Renal cortical epithelial cell (primary cell): ENCODE measurements around the gene IFNA2. TPM values are rescaled to one million over a fixed set of nuclear protein-coding genes. Genes with fewer than 3 reads are reported as not detected.
"Not testable (repeated sequence)": the region's sequence is repeated elsewhere in the genome, so short reads cannot be mapped to it uniquely, and the experiment has no call there.

Experiments
- DNase-seq: peaks from one replicate; pipeline ENCODE4 v3.0.0-alpha.2; 2011; ENCODE audit warnings: low read depth
- total RNA-seq: library from RNA; depleted of rRNA; stranded (reverse); fragments of >200 nt; gene quantifications from 2 replicates; pipeline ENCODE4 v1.2.3, GENCODE V29; 2014

Gene IFNA2
- total RNA-seq, 1 donor from 2014 or later = not detected

- DNase-seq = no peak
These were observed 3.5 kb downstream of the IFNA2 start for GRCh38 chr9:21381448-21382339.

DNA sequence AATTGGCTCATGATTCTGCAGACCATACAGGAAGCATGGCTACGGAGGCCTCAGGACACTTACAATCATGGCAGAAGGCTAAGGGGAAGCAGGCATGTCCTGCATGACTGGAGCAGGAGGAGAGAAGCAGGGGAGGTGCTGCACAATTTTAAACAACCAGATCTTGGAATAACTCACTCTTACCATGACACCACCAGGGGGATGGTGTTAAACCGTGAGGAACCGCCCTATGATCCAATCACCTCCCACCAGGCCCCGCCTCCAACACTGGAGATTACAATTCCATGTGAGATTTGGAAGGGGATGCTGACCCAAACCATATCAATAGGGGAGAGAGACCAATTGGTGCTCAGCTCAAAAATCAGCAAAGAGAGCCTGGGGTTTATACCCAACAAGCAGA lies 13.7 kb downstream of the IFNA2 start:
- not testable (repeated sequence) for DNase-seq

DNA sequence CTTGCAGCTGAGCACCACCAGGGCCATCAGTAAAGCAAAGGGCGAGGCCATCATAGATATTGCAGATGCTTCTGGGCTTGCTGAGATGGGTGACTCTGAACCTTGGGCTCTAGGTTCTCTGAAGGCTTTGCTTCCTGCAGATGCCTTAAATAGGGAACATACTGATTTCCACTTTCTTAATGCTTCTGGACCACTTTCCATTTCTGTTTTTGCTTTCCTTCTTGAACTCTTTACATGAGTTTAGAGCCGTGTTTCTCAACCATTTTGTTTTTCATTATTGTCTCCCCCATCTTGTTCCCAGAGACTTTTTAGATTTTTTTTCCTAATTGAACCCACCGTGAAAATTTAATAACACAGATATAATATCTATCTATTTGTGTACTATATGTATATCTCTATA lies 17.2 kb downstream of the IFNA2 start, which contains the start of gene IFNA13:
Gene IFNA13, minus strand, starts transcription at position 101 of the 400 bp plus-strand sequence. Its CDS starts 47 bp downstream, at position 54.
- no peak for DNase-seq

- DNase-seq = not testable (repeated sequence)
These were observed 18.0 kb downstream of the IFNA2 start for GRCh38 chr9:21367169-21367568.

GRCh38 chr9:21362287-21362686 lies 22.9 kb downstream of the IFNA2 start:
- no peak for DNase-seq

DNA sequence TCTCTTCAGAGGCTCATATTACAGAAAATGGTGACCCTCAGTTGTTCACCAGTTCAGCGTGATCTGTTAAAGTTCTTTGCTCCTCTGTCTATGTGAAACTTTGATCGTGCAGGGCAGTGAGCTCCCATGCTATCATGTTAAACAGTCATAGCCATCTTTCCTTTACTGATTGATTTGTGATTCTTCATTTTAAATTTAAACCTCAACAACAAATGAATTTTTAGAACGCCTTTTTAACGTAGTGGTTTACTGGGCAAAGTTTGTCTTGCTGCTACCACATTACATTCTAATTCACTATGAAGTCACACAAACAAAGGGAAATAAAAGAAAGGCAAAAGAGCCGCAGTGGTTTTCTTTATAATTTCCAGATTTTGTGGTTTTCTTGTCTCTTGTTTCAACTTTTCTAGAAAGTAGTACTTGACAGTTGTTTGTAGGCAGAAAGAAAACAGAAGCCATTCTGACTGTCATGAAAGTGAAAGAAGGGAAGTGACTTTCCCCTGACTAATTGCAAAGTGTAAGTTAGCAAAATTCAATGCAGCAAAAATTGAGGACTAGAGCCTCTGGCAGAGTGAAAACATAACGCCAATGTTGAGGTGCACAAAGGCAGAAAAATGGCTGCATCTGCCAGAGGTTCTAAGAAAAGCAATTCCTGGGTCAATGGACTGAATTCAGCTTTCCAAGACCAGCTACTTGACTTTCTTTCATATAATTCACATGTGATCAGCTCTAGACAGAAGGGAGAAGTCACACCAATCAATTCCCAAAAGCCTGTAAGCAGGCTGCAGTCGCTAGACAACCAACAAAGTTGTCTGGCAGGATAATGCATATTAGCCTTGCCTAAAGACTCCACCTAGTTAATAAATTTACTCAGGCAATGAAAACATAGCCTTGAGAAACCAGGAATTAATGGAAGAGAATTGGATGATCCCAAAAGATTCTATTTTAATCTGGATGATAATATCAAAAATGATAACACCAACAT lies 27.4 kb downstream of the IFNA2 start:
- no peak for DNase-seq

DNA sequence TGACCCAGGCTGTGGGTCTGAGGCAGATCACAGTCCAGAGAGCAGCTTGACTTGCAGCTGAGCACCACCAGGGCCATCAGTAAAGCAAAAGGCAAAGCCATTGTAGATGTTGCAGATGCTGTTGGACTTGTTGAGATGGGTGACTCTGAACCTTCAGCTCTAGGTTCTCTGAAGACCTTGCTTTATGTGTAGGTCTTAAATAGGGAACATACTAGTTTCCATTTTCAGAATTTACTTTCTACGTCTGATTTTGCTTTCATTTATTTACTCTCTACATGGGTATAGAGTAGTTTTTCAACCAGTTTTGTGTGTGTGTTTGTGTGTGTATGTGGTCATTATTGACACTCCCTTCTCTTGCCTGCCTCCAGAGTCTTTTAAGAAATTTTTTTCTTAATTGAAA lies 34.4 kb downstream of the IFNA2 start, which contains the start of gene IFNA6:
Gene IFNA6, minus strand, starts transcription at position 101 of the 400 bp plus-strand sequence. Its CDS starts 0 bp downstream, at position 101.
- no peak for DNase-seq

- no peak for DNase-seq
These were observed 36.7 kb downstream of the IFNA2 start for GRCh38 chr9:21348430-21348970.

DNA sequence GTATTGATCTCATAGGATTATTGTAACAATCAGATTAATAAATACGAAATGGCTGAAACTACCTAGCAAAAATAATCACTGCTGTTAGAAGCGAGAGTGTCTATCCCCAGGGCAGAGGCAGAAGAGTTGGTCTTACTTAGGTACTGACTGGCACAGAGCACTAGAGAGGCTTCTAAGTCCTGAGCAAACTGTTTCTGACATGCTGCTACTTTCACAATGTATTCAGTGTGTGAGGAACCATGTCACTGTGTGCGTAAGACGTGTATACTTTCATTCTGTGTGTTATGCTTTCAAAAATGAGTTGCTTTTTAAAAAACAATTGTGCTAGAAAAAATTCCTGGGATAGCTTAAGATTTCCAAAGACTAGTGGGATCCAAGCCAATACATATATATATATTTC lies 44.5 kb downstream of the IFNA2 start:
- DNase-seq = no peak

DNA sequence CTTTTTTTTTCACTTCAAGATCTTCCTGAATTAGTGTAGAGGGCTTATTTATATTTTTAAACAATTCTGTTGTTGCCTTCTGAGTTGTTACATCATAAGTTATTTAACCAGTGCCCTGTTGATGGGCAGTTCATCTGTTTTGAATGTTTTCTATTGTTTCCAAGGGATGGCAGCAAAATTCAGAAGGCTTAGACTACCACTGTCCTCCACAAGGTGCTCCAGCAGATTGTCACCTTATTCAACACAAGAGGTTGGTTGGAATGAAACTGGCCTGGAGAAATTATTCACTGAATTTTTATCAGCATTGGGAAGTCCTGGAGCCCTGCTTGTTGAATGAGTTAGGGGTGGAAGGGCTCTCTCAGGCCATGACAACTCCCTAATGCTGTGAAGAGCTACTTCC lies 48.7 kb downstream of the IFNA2 start:
- DNase-seq = no peak

- DNase-seq = peak; percentile 78
These were observed 50.2 kb downstream of the IFNA2 start, which contains the start of gene KLHL9 for GRCh38 chr9:21334701-21335632. KLHL9 (minus strand) TSS chr9:21335404; CDS start chr9:21334859, 545 bp downstream.

Other genes with a start within 250 kb of the IFNA2 start
- gene IFNW1, start 243.6 kb downstream of the IFNA2 start, total RNA-seq = not detected in 2 replicates
- not detected in 2 replicates for gene IFNA21, start 218.7 kb downstream of the IFNA2 start, total RNA-seq
- gene IFNA4, start 197.8 kb downstream of the IFNA2 start, total RNA-seq = not detected in 2 replicates
- not detected in 2 replicates for gene IFNA7, start 183.2 kb downstream of the IFNA2 start, total RNA-seq
- not detected in 2 replicates for gene IFNA10, start 178.3 kb downstream of the IFNA2 start, total RNA-seq
- gene IFNA16, start 168.1 kb downstream of the IFNA2 start, total RNA-seq = not detected in 2 replicates
- gene IFNA17, start 157.2 kb downstream of the IFNA2 start, total RNA-seq = not detected in 2 replicates
- gene IFNA14, start 145.4 kb downstream of the IFNA2 start, total RNA-seq = not detected in 2 replicates
- gene IFNA5, start 80.1 kb downstream of the IFNA2 start, total RNA-seq = 0.20 TPM in 1 of 2 replicates, not detected in the other
- gene KLHL9, start 50.0 kb downstream of the IFNA2 start, total RNA-seq = 31.3 and 64.1 TPM in 2 replicates
- gene IFNA6, start 34.5 kb downstream of the IFNA2 start, total RNA-seq = not detected in 2 replicates
- not detected in 2 replicates for gene IFNA13, start 17.3 kb downstream of the IFNA2 start, total RNA-seq
- gene IFNA8, start 23.7 kb upstream of the IFNA2 start, total RNA-seq = not detected in 2 replicates
- not detected in 2 replicates for gene IFNA1, start 55.0 kb upstream of the IFNA2 start, total RNA-seq
- gene IFNE, start 96.9 kb upstream of the IFNA2 start, total RNA-seq = 9.5 TPM in 1 of 2 replicates, not detected in the other